Measurements from ENCODE around the gene SSR1. TPM values are rescaled to one million over a fixed set of nuclear protein-coding genes. Genes with fewer than 3 reads are reported as not detected.

SSR1 gene
- total and polyA plus RNA-seq, 2 of the 13 experiments (the other 11 are each of a cell fraction or from before 2014, with no cell fraction given), result 203 to 243 TPM

GRCh38 chr6:7270320-7271204 lies 42.4 kb downstream of the SSR1 start (continued):
- TF ChIP-seq, protein P1, sequence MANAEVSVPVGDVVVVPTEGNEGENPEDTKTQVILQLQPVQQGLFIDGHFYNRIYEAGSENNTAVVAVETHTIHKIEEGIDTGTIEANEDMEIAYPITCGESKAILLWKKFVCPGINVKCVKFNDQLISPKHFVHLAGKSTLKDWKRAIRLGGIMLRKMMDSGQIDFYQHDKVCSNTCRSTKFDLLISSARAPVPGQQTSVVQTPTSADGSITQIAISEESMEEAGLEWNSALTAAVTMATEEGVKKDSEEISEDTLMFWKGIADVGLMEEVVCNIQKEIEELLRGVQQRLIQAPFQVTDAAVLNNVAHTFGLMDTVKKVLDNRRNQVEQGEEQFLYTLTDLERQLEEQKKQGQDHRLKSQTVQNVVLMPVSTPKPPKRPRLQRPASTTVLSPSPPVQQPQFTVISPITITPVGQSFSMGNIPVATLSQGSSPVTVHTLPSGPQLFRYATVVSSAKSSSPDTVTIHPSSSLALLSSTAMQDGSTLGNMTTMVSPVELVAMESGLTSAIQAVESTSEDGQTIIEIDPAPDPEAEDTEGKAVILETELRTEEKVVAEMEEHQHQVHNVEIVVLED (CRISPR knock-in tag; IDR thresholded peaks at IDR 0.05; ENCODE audit: borderline replicate concordance), result peak; percentile 45; the same call in 1 of the 2 replicates
- TF ChIP-seq RFXAP (CRISPR knock-in tag; IDR thresholded peaks at IDR 0.05; ENCODE audit: borderline replicate concordance) (peak; percentile 55; the same call in 1 of the 2 replicates), IRF2 (CRISPR knock-in tag; IDR thresholded peaks at IDR 0.05) (peak; percentile 81), ZNF414 (CRISPR knock-in tag; IDR thresholded peaks at IDR 0.05) (peak; percentile 74; the same call in 1 of the 2 replicates), MLLT10 (CRISPR knock-in tag; IDR thresholded peaks at IDR 0.05) (no peak), HNF4G (IDR thresholded peaks at IDR 0.05; ENCODE audit: borderline replicate concordance, low read depth, low read length) (peak; percentile 97), HNF4G (CRISPR knock-in tag; IDR thresholded peaks at IDR 0.05; ENCODE audit: borderline replicate concordance, low read depth) (peak; percentile 90; the same call in 1 of the 2 replicates), ZNF788 (CRISPR knock-in tag; IDR thresholded peaks at IDR 0.05; ENCODE audit: borderline replicate concordance) (peak; percentile 69; the same call in 1 of the 2 replicates), SOX13 (IDR thresholded peaks at IDR 0.05) (0 out of 2 replicates have a peak, but pooled peaks have one; percentile 30), SOX13 (CRISPR knock-in tag; conservative IDR thresholded peaks at IDR 0.05 in 1 of 2, IDR thresholded peaks at IDR 0.05 in 1 of 2) (peak in 1 of 2 experiments; percentile 75; a peak in 2 of 4 replicates), PTBP1 (IDR thresholded peaks at IDR 0.05; ENCODE audit: low read depth, low read length, poor library complexity, severe bottlenecking) (no peak), ELF3 (CRISPR knock-in tag; IDR thresholded peaks at IDR 0.05) (peak; percentile 40; the same call in 1 of the 2 replicates), ZNF18 (CRISPR knock-in tag; IDR thresholded peaks at IDR 0.05; ENCODE audit: insufficient replicate concordance) (peak; percentile 81), KLF6 (CRISPR knock-in tag; IDR thresholded peaks at IDR 0.05) (no peak), HDAC1 (CRISPR knock-in tag; IDR thresholded peaks at IDR 0.05) (peak; percentile 75)
- TF ChIP-seq, protein P2, sequence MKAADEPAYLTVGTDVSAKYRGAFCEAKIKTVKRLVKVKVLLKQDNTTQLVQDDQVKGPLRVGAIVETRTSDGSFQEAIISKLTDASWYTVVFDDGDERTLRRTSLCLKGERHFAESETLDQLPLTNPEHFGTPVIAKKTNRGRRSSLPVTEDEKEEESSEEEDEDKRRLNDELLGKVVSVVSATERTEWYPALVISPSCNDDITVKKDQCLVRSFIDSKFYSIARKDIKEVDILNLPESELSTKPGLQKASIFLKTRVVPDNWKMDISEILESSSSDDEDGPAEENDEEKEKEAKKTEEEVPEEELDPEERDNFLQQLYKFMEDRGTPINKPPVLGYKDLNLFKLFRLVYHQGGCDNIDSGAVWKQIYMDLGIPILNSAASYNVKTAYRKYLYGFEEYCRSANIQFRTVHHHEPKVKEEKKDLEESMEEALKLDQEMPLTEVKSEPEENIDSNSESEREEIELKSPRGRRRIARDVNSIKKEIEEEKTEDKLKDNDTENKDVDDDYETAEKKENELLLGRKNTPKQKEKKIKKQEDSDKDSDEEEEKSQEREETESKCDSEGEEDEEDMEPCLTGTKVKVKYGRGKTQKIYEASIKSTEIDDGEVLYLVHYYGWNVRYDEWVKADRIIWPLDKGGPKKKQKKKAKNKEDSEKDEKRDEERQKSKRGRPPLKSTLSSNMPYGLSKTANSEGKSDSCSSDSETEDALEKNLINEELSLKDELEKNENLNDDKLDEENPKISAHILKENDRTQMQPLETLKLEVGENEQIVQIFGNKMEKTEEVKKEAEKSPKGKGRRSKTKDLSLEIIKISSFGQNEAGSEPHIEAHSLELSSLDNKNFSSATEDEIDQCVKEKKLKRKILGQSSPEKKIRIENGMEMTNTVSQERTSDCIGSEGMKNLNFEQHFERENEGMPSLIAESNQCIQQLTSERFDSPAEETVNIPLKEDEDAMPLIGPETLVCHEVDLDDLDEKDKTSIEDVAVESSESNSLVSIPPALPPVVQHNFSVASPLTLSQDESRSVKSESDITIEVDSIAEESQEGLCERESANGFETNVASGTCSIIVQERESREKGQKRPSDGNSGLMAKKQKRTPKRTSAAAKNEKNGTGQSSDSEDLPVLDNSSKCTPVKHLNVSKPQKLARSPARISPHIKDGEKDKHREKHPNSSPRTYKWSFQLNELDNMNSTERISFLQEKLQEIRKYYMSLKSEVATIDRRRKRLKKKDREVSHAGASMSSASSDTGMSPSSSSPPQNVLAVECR (CRISPR knock-in tag; IDR thresholded peaks at IDR 0.05; ENCODE audit: borderline replicate concordance), result peak; percentile 78
- TF ChIP-seq, protein P3, sequence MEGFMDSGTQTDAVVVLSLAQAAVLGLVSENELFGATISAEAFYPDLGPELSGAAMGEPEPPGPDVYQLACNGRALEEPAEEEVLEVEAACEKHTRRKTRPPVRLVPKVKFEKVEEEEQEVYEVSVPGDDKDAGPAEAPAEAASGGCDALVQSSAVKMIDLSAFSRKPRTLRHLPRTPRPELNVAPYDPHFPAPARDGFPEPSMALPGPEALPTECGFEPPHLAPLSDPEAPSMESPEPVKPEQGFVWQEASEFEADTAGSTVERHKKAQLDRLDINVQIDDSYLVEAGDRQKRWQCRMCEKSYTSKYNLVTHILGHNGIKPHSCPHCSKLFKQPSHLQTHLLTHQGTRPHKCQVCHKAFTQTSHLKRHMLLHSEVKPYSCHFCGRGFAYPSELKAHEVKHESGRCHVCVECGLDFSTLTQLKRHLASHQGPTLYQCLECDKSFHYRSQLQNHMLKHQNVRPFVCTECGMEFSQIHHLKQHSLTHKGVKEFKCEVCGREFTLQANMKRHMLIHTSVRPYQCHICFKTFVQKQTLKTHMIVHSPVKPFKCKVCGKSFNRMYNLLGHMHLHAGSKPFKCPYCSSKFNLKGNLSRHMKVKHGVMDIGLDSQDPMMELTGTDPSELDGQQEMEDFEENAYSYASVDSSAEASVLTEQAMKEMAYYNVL (CRISPR knock-in tag; IDR thresholded peaks at IDR 0.05; ENCODE audit: borderline replicate concordance), result peak; percentile 40; the same call in 1 of the 2 replicates
